H1 (cell line): ENCODE results near the gene HSD11B1. TPM values are rescaled to one million over a fixed set of nuclear protein-coding genes. Genes with fewer than 3 reads are reported as not detected.

ENCODE experiments used
- CTCF ChIA-PET: fragments of 300-600 bp; sonication (Branson Sonifier 250); formaldehyde crosslinking; loops from one replicate; lab custom pipeline; 2021; ENCODE audit not compliant: partially characterized antibody; lab: Charles Lee
- POLR2A ChIA-PET: fragments of 300-600 bp; sonication (Branson Sonifier 250); formaldehyde crosslinking; loops from one replicate; lab custom pipeline; 2021; ENCODE audit warnings: inconsistent platforms; ENCODE audit not compliant: partially characterized antibody; lab: Charles Lee
- DNase-seq, 2 experiments: peaks; one replicate each; pipeline versions ENCODE4 v3.0.0 to v3.0.0-alpha.2; 2010 to 2022; ENCODE audit warnings: low spot score in 2 of 2, low read depth in 1 of 2, mixed read lengths in 1 of 2
- FAIRE-seq: peaks from 2 replicates; lab custom pipeline; 2011; peaks lifted over from hg19 to GRCh38; lab: Jason Lieb, UNC
- H2AFZ ChIP-seq: 2 replicates; pipeline ENCODE4 v1.8.1; 2012; ENCODE audit warnings: low read length, inconsistent platforms
- H2AK5ac ChIP-seq: 2 replicates; pipeline ENCODE4 v1.6.1; 2013; ENCODE audit warnings: low read depth, low read length
- H2BK120ac ChIP-seq: replicated peaks from 2 replicates; pipeline ENCODE3; 2013; ENCODE audit warnings: low read depth, low read length, inconsistent platforms
- H2BK12ac ChIP-seq: 2 replicates; pipeline ENCODE4 v1.6.1; 2013; ENCODE audit warnings: low read depth, low read length
- H2BK15ac ChIP-seq: 2 replicates; pipeline ENCODE4 v1.6.1; 2013; ENCODE audit warnings: low read length
- H2BK20ac ChIP-seq: 2 replicates; pipeline ENCODE4 v1.6.1; 2013; ENCODE audit warnings: low read length
- H2BK5ac ChIP-seq: 2 replicates; pipeline ENCODE4 v1.6.1; 2013; ENCODE audit warnings: low read depth, low read length
- H3K14ac ChIP-seq: 2 replicates; pipeline ENCODE4 v1.6.1; 2013; ENCODE audit warnings: inconsistent platforms; ENCODE audit not compliant: insufficient read length
- H3K18ac ChIP-seq: 2 replicates; pipeline ENCODE4 v1.6.1; 2013; ENCODE audit warnings: low read length; ENCODE audit errors: extremely low read depth
- H3K23ac ChIP-seq: 2 replicates; pipeline ENCODE4 v1.6.1; 2013; ENCODE audit warnings: inconsistent platforms; ENCODE audit not compliant: insufficient read length
- H3K23me2 ChIP-seq: 2 replicates; pipeline ENCODE4 v1.6.1; 2013; ENCODE audit warnings: low read depth, low read length
- H3K27ac ChIP-seq: 2 replicates; pipeline ENCODE4 v1.6.1; 2011; ENCODE audit warnings: low read depth, low read length, inconsistent platforms
- H3K27me3 ChIP-seq, 4 experiments: replicated peaks in 1 of 4; 1 replicate in 1 of 4; 2 replicates in 3 of 4; pipeline versions ENCODE4 v1.6.1 to v1.8.1; 2011 to 2013; ENCODE audit warnings: low read length in 3 of 4, mild to moderate bottlenecking in 3 of 4, inconsistent platforms in 2 of 4, mixed read lengths in 2 of 4, moderate library complexity in 1 of 4; ENCODE audit not compliant: control insufficient read depth in 3 of 4, insufficient read depth in 3 of 4; ENCODE audit errors: extremely low read depth in 1 of 4
- H3K36me3 ChIP-seq, 4 experiments: 2 replicates each; pipeline versions ENCODE4 v1.6.1 to v1.8.1; 2011 to 2013; ENCODE audit warnings: mild to moderate bottlenecking in 4 of 4, low read length in 3 of 4, moderate library complexity in 2 of 4, control low read depth in 1 of 4, inconsistent platforms in 1 of 4; ENCODE audit not compliant: insufficient read depth in 4 of 4, control insufficient read depth in 2 of 4
- H3K4ac ChIP-seq: replicated peaks from 2 replicates; pipeline ENCODE3; 2013; ENCODE audit warnings: low read length, low read depth, mixed read lengths, inconsistent platforms; ENCODE audit not compliant: insufficient read length
- H3K4me1 ChIP-seq, 4 experiments: replicated peaks in 1 of 4; 1 replicate in 1 of 4; 2 replicates in 3 of 4; pipeline versions ENCODE4 v1.6.1 to v1.8.1; 2011 to 2013; ENCODE audit warnings: low read length in 3 of 4, inconsistent platforms in 2 of 4, mixed read lengths in 1 of 4; ENCODE audit not compliant: insufficient read depth in 4 of 4, control insufficient read depth in 3 of 4
- H3K4me2 ChIP-seq, 2 experiments: 2 replicates each; pipeline versions ENCODE4 v1.6.1 to v1.8.1; 2011 to 2013; ENCODE audit warnings: low read depth in 2 of 2, low read length in 2 of 2, control low read depth in 1 of 2, inconsistent platforms in 1 of 2, mild to moderate bottlenecking in 1 of 2; ENCODE audit not compliant: insufficient read depth in 1 of 2
- H3K4me3 ChIP-seq, 4 experiments: fragments of 200-600, 300-600 bp in 1 of 4; sonication (generic), shearing (Covaris generic), sonication (Bioruptor Twin) in 1 of 4; 2 replicates each; pipeline versions ENCODE4 v1.5.1 to v1.8.1; 2011 to 2016; ENCODE audit warnings: low read length in 4 of 4, low read depth in 3 of 4, control low read depth in 2 of 4, inconsistent platforms in 2 of 4, mild to moderate bottlenecking in 2 of 4, mixed read lengths in 1 of 4, moderate library complexity in 1 of 4; ENCODE audit not compliant: insufficient read depth in 2 of 4; ENCODE audit errors: extremely low read depth in 1 of 4
- H3K56ac ChIP-seq: replicated peaks from 2 replicates; pipeline ENCODE3; 2013; ENCODE audit warnings: low read depth, mild to moderate bottlenecking, mixed read lengths, low read length, inconsistent platforms; ENCODE audit not compliant: insufficient read length
- H3K79me1 ChIP-seq: 2 replicates; pipeline ENCODE4 v1.6.1; 2013; ENCODE audit warnings: low read depth, low read length, control low read depth
- H3K79me2 ChIP-seq, 2 experiments: 2 replicates each; pipeline versions ENCODE4 v1.6.1 to v1.8.1; 2012 to 2013; ENCODE audit warnings: low read length in 2 of 2, mild to moderate bottlenecking in 2 of 2, inconsistent platforms in 1 of 2; ENCODE audit not compliant: insufficient read depth in 2 of 2, control insufficient read depth in 1 of 2
- H3K9ac ChIP-seq, 4 experiments: replicated peaks in 1 of 4; 1 replicate in 1 of 4; 2 replicates in 3 of 4; pipeline versions ENCODE4 v1.6.1 to v1.8.1; 2011 to 2013; ENCODE audit warnings: low read depth in 3 of 4, low read length in 3 of 4, control low read depth in 2 of 4, mild to moderate bottlenecking in 2 of 4, moderate library complexity in 2 of 4, inconsistent platforms in 1 of 4; ENCODE audit errors: extremely low read depth in 1 of 4
- H3K9me3 ChIP-seq, 2 experiments: 2 replicates each; pipeline versions ENCODE4 v1.6.1 to v1.8.1; 2012 to 2013; ENCODE audit warnings: mild to moderate bottlenecking in 2 of 2, moderate library complexity in 2 of 2, control low read depth in 1 of 2, inconsistent platforms in 1 of 2, low read depth in 1 of 2, low read length in 1 of 2, mixed read lengths in 1 of 2; ENCODE audit not compliant: insufficient read depth in 2 of 2
- H4K20me1 ChIP-seq, 2 experiments: replicated peaks in 1 of 2; 2 replicates each; pipeline versions ENCODE3 to v1.8.1; 2011 to 2013; ENCODE audit warnings: inconsistent platforms in 2 of 2, low read length in 2 of 2, mild to moderate bottlenecking in 1 of 2; ENCODE audit not compliant: insufficient read depth in 2 of 2, control insufficient read depth in 1 of 2
- H4K5ac ChIP-seq: 2 replicates; pipeline ENCODE4 v1.6.1; 2013; ENCODE audit warnings: low read length, low read depth, mixed read lengths, inconsistent platforms; ENCODE audit not compliant: insufficient read length
- H4K8ac ChIP-seq: 2 replicates; pipeline ENCODE4 v1.8.0; 2013; ENCODE audit warnings: mild to moderate bottlenecking, moderate library complexity, low read length, inconsistent platforms; ENCODE audit not compliant: insufficient read depth; ENCODE audit errors: extremely low read depth
- H4K91ac ChIP-seq: replicated peaks from 2 replicates; pipeline ENCODE3; 2013; ENCODE audit warnings: low read length, mixed read lengths, inconsistent platforms; ENCODE audit not compliant: insufficient read length
- CEBPB ChIP-seq: IDR thresholded peaks from 2 replicates; pipeline ENCODE4 v1.6.1; 2012; ENCODE audit warnings: low read depth, low read length
- CHD1 ChIP-seq: IDR thresholded peaks from 2 replicates; pipeline ENCODE4 v1.6.1; 2012; ENCODE audit warnings: low read depth, low read length, improper control_type of control experiment
- KDM5A ChIP-seq: fragments of 200-600 bp; IDR thresholded peaks from 2 replicates; pipeline ENCODE4 v1.7.1; 2012; ENCODE audit warnings: mild to moderate bottlenecking, low read length, inconsistent platforms, mixed read lengths
- MAFK ChIP-seq: IDR thresholded peaks from 2 replicates; pipeline ENCODE4 v1.6.1; 2012; ENCODE audit warnings: low read depth, mild to moderate bottlenecking, improper control_type of control experiment, low read length
- POU5F1 ChIP-seq: IDR thresholded peaks from 2 replicates; pipeline ENCODE4 v1.6.1; 2011; ENCODE audit warnings: low read depth, mild to moderate bottlenecking, low read length, moderate library complexity
- SUZ12 ChIP-seq: fragments of 200-600 bp; sonication (generic); IDR thresholded peaks from 2 replicates; pipeline ENCODE4 v1.6.1; 2012; ENCODE audit warnings: mild to moderate bottlenecking, inconsistent platforms, low read length, moderate library complexity, mixed read lengths
- WGBS, 2 experiments: shearing (Covaris generic) in 1 of 2; methylation state at CpG; one replicate each; pipeline versions ENCODE4 v1.1.6 to v1.1.7; 2013 to 2015; ENCODE audit warnings: low lambda C conversion rate in 2 of 2, mixed read lengths in 2 of 2, inconsistent platforms in 1 of 2, low coverage in 1 of 2, missing lambda C conversion rate in 1 of 2; ENCODE audit not compliant: insufficient replicate concordance in 2 of 2, insufficient coverage in 1 of 2, insufficient read length in 1 of 2; ENCODE audit errors: extremely low coverage in 1 of 2, missing lambda C conversion rate in 1 of 2; 5-methylcytosine and 5-hydroxymethylcytosine counted together
- polyA plus RNA-seq, 7 experiments: library from polyadenylated mRNA; depleted of rRNA in 3 of 7; stranded (reverse) in 5 of 7; unstranded in 2 of 7; fragments of >200 nt in 5 of 7; fragments of 200-250 nt in 2 of 7; gene quantifications; 1 replicate in 5 of 7; 2 replicates in 1 of 7; 4 replicates in 1 of 7; pipeline versions ENCODE4 v1.2.1 to v1.2.3, GENCODE V29; 2011 to 2013; ENCODE audit warnings: missing spikeins in 2 of 7, mixed read lengths in 2 of 7
- total RNA-seq: library from RNA; stranded (reverse); fragmentation: NEBNext Ultra II Directional; extraction: Animal tissue kit (Norgen Biotek cat#: 25700); gene quantifications from 2 replicates; pipeline ENCODE4 v1.2.1, GENCODE V29; 2021

Gene HSD11B1
- total and polyA plus RNA-seq, 2 of the 8 experiments (the other 6 are each of a cell fraction or from before 2014, with no cell fraction given), result not detected

DNA sequence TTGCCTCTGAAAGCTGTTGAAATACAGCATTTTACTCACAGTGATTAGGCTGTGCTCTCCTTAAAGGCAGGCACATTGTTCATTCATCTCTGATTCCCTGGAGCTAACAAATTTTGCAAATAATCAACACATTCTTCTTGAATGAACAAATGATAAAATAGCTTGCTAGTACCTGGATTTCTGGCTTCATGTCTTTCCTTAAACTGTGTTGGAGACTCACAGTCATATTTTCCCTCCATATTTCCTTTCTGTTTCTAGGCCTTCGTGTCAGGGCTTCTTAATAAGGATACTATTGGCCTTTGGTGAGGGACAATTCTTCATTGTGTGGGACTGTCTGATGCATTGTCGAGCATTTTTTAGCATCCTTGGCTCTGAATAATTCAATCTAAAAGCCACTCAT, 9.7 kb downstream of the HSD11B1 start:
- FAIRE-seq, result no peak
- POLR2A ChIA-PET, result no interaction called here
- H3K9ac ChIP-seq, result no peak overlapping the region

More for the DNA sequence above, 9.7 kb downstream of the HSD11B1 start:
- Histone ChIP-seq H3K56ac (no peak overlapping the region), H3K23me2 (no peaks in the 10 kb centered on the region; the same call in 1 of the 2 replicates), H3K9me3 (no peaks in the 10 kb centered on the region), H4K5ac (no peak overlapping the region), H3K4me3 (no peak overlapping the region), H3K27me3 (peaks cover 0 to 1% (median 0%) of the 10 kb centered on the region in 4 experiments; a peak in 1 of 7 replicates), H2BK120ac (no peak overlapping the region), H3K4me1 (no peaks in the 10 kb centered on the region), H2AK5ac (no peak overlapping the region), H2BK20ac (no peak overlapping the region), H4K8ac (no peak overlapping the region), H3K79me1 (no peaks in the 10 kb centered on the region), H3K4me2 (no peak overlapping the region), H2BK5ac (no peak overlapping the region), H3K27ac (no peak overlapping the region), H3K4ac (no peak overlapping the region), H3K14ac (no peak overlapping the region), H3K23ac (no peak overlapping the region), H3K79me2 (no peaks in the 10 kb centered on the region), H3K36me3 (no peaks in the 10 kb centered on the region), H4K91ac (no peak overlapping the region), H2BK12ac (no peak overlapping the region), H3K18ac (no peak overlapping the region), H2BK15ac (no peak overlapping the region), H2AFZ (no peak overlapping the region), H4K20me1 (no peaks in the 10 kb centered on the region)
- WGBS, 2 experiments, result 75% methylated on average over 2 of the region's 2 CpGs; no CpG with 5 or more reads in 1 of the 2 experiments
- TF ChIP-seq POU5F1 (no peak), KDM5A (no peak), MAFK (no peak), SUZ12 (no peak), CHD1 (no peak), CEBPB (no peak)
- DNase-seq, result no peak
- CTCF ChIA-PET, result no interaction called here
